ENCODE results near the gene ANKS6.

Gene ANKS6

DNA sequence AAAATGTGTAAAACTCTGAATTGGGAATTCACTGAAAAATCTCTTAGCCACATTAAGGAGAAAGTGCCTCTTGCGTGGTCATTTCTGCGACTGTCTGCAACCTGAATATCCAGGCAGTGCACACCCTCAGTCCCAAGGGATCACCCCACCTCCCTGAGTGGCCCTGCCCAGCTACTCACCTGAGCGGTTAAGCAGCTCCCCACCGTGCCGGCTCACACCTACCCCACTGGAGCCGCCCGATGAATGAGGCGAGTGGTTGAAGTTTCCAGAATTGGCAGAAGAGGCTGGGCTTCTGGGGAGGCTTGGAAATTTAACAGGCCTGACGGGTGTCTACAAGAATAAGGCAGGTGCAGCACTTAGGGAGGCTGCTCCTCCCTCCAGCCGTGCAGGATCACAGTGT, 25.6 kb downstream of the ANKS6 start:
- DNase-seq = no peak

DNA sequence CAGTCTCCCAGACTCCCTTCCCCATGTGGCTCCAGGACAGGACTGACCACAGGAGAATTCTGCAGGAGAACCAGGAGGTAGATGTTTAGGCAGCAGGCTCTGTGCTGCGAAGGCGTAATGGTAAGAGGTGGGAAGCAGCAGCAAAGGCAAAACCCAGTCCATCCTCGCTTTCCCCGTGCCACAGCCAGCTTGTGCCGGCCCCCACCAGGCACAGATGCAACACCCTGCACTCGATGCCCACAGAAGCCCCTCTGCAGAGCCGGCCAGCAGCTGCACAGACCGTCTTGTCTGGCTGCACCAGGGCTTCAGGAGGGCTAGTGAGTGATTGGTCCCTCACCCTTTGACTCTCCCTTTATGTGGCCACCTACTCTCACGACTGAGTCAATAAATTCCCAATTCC, 28.0 kb downstream of the ANKS6 start:
- DNase-seq = no peak

DNA sequence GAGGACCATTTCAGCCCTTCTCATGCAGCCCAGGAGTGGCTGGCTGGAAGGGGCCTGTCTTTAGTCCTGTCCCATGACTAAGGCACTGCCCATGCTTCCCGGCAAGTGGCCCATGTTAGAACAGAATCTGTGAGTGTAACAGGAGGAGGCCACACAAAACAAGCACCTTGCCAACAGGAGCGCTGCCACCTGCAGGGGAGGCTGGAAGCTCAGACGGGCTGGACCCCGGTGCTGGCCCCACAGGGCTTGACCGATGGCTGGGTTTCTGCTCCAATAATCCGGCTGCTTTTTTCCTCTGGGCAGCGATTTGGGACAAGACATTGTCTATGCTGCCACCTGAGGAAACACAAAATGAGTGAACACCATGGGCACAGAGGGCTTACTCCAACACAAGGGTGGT, 28.4 kb downstream of the ANKS6 start:
- DNase-seq = no peak

DNA sequence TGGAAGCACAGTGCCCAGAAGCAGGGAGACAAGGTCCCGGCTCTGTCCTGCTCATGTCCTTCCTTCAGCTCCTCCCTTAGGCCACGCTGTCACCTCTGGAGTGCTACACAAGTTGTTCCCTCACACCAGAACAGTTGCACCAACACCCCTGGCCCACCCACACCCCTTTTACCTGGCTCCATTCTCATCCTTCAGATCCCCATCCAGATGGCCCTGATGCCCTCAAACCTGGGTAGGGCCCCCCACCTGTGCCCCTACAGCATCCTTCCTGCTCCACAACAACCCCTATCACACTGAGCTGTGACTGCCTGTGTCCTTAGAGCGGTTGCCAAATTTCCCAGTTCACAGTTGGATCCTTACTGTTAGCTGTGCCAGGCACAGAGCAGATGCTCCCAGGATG, 29.2 kb downstream of the ANKS6 start:
- no peak for DNase-seq

DNA sequence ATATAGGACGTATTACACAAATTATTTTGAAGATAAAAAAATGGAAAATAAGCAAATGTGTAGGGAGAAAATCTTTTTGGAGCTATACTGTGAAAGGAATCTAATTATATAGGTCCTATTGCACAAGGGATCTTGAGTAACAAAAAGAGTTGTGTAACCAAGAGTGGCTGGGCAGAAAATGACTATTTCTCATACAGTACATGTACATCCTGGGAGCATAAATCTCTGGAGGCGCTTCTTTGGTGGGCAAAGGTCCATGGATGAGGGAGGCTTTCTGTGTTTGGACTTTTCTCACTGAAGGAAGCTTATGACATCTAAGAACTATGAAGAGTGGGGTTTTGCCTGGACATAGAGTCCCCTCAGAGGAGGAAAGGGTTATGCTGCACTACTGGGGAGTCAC, 29.8 kb downstream of the ANKS6 start:
- DNase-seq = no peak

DNA sequence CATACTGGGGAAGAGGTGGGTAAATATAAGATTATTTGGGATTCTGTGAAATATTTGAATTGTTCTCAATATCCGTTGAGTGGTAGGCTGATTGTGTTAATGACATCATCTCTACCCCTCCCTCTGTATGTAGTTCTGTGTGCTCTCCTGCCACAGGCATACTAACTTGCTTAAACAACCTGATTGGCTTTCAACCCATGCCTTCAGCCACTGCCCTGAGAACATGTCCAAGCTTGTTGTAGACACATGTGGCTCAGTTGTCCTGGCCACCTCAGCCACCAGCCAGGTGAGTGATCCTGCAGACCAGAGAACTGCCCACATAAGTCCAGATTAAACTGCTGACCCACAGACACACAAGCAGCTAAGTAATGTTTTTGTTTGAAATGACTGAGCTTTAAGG, 31.1 kb downstream of the ANKS6 start:
- no peak for DNase-seq

DNA sequence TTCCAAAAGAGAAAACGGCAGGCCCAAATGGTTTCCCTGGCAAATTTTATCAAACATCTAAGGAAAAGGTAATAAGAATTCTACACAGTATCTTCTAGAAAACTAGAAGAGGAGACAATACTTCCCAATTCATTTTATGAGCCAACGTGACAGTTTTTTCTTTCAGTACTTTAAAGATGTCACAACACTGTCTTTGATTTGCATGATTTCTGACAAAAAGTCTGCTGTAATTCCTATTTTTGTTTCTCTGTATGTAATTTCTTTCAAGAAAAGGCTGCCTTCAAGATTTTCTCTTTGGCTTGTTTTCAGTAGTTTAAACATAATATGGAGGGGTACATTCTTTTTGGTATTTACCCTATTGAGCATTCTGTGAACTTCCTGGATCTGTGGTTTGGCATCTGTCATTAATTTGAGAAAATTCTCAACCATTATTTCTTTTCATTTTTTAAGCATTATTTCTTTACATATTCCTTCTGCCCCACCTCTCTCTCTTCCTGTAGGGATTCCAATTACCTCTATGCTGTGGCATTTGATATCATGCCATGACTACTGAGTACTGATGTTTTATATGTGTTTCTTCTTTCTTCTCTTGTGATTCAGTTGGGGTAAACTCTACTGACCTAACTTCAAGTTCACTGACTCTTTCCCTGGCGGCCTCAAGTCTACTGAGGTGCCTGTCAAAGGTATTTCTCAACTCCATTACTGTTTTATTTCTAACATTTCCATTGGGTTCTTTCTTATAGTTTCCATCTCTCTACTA, 32.2 kb downstream of the ANKS6 start:
- no peak for DNase-seq

DNA sequence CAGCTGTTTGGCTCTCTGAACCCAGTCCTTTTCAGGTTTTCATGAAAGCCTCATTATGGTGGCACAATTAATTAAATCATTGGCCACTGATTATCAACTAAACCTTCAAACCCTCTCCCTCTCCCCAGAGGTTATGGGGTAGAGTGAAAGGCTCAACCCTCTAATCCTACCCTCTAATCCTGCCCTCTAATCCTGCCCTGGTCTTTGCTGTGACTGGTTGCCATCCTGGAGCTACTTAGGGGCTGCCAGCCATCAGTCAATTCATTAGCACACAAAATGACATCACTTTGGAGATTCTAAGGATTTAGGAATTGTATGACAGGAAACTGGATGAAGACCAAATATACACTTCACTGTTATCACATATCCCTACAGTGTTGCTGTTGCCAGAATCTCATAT, 36.1 kb downstream of the ANKS6 start:
- DNase-seq = no peak

DNA sequence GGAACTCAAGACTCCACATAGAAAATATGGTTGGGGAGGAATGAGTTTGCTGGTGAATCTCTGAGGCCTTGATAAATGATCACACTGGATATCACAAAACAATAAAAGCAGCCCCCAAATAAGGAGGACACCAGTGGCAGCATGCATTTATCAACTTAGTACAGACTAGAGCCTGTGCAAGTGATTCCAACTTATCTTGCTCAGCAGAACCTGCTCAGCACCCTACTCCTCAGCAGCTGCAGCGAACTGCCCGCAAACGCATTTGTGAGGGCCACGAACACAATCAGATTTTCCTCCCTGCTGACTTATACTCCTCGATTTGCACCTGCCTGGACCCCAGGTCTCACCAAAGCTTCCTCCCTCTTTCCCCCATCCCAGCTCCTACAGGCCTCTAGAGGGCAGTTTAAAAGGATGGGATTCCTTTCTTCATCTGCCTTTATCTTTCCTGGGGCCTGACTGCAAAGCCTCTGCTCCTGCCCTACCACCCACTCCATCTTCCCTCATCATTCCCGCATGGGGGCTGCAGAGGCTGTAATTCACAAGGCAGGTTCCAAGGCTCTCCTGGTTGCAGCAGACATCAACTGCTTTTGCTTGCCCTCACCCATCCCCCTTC, 41.2 kb downstream of the ANKS6 start:
- no peak for DNase-seq

DNA sequence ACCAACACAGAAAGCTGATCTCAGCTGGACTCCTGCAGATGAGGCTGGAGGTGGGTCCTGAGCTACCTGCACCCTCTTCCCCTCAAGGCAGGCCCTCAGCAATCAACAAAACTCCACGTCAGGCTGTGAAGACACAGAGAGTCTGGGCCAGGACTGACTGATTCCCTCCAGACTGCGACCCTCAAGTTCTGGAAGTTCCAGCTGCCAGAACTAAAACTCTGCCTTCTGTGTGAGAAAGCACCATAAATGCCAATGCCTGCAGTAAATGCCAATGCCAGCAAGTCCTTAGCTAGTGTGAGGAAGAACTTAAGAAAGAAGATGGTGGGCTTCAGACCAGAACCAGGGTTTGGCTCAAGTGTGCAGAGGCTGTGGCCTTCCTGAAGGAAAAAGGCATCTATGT, 45.1 kb downstream of the ANKS6 start:
- no peak for DNase-seq

DNA sequence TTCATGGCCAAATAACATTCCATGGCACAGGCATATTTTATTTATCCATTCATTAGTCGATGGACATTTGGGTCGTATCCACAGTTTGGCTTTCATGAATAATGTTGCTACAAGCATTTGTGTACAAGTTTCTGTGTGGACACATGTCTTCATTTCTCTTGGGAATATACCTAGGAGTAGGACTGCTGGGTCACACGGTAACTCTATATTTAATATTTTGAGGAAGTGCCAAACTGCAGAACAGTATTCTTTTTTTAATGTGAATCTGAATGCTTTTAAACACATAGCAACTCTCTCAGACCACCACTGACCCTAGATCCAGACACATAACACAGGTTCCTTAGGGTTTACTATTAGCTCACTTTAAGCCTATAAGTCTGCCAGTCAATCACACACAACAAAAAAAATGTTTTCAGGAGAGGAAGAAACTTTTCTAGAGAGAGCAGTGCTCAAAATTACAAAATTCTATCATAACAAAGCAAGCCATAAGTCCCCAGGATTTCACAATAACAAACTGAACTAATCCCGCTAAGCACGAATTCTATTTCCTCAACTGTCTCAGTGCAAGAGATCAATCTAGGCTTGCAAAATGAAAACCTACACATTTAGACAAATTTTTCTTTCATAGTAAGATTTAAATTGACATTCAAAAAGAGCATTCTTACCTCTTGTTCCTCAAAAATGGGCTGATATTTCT, 45.8 kb downstream of the ANKS6 start:
- no peak for DNase-seq

DNA sequence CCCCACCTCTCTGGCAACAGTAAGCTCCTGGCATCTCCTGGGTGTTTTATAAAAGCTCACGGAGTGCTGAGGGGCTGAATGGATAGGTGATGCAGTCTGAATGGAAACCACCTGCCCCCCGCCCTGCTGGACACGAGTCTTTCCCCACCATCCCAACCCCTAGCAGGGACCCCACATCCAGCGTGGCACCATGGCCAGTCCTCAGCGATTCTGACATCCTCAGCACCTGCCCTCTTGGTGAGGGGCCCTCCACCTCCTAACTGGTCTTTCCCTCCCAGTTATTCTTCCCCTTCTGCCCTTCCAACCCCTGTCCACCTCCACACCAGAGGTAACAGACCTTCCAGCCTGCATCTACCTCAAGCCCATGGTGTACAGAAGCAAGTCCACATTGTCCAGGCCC, 48.9 kb downstream of the ANKS6 start:
- DNase-seq = no peak

DNA sequence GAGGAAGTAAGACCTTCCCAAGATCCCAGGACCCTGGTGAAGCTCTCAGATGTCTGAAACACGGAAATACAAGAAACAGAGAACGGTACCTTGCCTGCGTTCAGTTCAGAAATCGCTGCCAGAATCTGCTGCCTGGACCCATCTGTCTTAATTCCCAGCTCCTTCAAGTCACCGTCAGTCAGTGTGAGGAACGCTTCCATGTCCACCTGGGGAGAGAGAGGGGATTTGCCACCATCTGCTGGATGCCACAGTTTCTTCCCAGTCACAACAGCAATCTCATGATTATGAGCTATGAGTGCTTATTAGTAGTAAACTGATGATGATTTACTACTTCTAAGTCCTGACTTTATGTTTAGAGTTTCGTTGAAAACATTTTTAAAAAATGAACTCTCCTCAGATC, 50.9 kb downstream of the ANKS6 start:
- no peak for DNase-seq

DNA sequence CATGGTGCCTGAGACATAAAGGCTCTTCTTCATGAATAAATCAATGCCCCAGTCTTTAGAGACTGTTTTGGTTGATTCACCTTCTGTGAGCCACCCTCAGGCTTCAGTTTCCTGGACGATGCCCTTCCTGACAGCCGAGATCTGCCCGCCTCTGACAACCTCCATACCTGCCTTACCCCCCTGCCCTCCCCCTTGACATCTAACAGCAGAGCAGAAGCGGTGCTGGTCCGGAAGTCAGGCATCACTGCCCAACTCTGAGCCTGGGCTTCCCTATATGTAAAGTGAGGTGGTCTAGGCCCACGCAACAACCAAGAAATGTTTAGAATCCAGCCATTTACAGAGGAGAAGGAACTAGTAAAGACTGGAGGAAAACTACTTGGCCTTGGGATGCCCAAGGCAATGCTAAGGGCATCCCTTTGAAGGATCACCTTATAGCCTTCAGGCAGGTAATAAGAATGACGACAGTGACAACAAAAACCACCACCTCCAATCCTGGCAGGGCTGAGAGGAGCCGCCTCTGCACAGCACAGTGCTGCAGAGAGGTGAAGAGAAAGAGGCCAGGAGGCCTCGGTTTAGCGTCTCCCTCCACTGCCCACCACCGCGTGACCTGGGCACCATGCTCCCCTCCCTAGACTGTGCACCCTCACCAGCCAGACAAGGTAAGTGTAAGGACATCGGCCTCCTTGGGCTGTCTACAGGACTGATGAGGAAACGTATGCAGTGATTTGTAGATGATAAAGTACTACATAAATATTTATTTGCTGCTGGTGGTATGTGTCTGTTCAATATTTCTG, 52.3 kb downstream of the ANKS6 start:
- no peak for DNase-seq

DNA sequence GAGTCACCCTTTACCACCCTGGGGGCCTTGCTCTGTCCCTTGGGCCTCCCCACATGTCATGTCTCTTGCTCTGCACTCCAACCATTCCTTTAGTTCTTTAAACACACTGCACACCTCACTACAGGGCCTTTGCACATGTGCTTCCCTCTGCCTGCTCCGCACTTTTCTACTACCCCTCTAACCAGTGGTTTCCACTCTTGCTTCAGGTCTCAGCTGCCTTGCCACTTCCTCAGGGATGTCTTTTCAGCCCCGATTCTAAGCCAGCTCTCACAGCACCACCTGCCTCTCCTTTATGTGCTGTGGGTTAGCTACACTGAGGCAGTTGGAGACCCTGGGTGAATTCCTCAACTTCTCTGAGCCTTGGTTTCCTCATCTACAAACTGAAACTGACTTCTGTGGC, 53.0 kb downstream of the ANKS6 start:
- no peak for DNase-seq

DNA sequence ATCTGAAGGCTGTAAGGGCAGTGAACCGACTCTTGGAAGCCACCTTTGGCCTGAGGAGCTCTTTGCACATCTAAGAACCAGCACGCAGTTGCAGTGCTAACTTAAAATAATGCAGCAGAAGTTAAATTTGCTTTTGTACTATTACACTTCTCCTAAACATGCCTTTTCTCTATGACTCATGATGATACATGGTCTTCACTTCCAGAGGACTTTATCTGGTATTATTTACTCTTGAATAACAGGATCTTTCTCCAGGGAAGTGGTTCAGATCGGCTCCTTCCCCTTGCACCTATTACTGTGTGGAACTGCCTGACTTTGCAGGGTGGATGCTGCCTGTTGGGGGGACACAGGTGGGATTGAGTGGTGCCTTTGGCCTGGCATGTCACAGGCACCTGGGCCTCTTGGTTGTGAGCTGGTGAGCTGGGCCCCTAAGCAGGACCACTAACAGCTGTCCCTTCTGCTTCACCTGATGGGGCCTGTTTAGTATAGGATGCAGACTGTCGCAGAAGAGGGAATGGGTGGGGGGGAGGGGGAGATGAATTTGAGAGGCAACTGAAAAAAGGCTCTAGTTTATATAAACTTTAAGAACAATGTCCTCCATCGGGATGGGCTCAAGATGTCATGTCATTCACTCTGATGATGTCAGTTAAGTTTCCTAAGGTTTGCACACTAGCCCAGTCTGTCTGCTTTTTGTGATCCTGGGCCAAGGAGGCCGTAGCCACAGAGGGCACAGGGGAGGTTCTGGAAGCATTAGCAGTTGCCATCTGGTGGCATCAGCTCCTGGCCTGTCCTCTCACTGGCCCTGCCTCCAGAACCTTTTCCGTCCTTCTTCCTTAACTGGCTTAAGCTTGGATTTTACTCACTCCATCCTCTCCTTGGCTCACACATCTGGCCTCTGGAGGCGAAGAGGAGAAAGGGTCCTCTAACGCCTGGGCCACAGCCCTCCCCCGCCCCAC, 53.8 kb downstream of the ANKS6 start:
- no peak for DNase-seq

DNA sequence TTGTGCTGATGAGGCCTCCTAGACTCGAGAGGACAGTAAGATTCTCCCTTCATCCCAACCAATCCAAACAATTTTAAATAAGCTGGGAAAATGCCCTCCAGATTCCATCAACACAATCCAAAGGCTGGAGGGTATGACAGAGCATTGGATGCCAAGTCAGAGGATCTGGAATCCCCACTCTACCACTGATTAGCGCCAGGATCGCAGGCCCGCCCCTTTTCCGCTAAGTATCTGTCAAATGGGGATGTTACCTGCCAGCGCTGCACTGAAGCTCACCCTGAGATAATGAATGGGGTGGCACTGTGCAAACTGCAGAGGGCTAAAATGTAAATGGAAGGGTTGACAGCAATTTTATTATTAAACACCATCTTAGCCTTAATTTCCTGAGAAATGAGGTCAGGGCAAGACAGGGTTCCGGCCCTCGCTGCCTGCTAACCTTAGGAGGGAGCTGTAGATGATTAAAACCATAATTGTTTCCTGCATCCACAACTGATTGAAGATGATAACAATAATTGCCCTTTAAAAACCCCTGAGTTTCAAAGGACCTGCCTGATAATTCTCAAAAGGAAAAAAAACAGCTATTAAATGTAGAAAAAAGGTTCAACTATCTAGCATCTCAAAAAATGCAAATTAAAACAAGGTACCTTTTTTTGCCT, 56.0 kb downstream of the ANKS6 start:
- DNase-seq = no peak

DNA sequence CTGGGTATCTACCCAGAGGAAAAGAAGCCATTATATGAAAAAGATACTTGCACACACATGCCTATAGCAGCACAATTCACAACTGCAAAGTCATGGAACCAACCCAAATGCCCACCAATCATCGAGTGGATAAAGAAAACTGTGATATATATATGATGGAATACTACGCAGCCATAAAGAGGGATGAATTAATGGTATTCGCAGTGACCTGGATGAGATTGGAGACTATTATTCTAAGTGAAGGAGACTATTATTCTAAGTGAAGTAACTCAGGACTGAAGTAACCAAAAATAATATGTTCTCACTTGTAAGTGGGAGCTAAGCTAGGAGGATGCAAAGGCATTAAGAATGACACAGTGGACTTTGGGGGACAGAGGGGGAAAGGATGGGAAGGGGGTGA, 57.6 kb downstream of the ANKS6 start:
- DNase-seq = no peak

DNA sequence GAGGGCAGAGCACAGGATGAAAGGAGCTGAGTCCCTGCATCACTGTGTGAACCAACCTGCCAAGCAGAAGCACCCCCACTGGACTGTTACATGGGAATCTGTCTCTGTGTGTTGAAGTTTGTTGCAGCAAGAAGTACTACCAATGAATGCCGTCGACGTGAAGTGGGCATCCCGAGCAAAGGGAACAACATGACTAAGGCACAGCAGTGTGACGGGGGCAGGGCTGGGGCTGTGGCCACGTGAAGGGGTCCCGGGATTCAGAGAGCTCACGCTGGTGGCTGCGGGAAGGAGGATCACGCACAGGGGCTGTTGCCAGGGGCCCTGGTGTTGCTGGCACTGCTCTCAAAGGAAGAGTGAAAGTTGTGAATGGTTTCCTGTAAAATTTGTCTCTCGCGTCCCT, 60.1 kb downstream of the ANKS6 start:
- DNase-seq = no peak

DNA sequence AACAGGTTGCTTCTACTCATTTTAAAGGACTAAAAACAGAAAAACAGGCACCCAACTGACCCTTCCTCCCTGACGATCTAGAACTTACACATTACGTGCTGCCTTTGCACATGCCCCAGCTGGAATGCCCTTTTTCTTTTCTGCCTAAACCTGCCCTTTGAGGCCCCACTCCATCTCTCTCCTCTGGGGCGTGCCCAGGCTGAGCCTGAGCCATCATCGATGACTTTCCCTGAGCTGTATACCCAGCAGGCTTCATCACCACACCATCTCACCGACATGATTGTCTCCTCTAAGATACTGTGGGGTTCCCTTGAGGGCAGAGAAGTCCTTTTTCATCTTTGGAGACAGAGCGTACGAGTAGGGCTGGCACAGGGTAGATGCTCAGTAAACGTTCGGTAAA, 63.6 kb downstream of the ANKS6 start:
- no peak for DNase-seq

DNA sequence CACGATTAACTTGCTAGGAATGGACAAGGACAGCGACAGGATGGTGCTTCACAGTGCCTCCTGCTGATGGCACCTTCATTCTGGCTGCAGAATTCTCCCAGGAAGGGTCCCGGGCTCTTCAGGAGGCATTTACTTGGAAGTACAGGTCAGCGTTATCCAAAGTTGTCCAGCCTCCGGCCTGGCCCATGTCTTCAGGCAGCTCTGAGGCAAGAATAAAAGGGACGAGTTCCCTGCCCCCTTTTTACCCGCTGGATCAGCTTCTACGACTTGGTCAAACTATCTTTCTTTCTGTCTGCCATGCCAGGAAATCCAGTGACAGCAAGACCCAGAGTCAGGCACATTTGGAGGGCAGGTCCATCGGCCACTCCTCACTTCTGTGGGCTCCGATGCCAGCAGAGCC, 64.3 kb downstream of the ANKS6 start:
- no peak for DNase-seq

DNA sequence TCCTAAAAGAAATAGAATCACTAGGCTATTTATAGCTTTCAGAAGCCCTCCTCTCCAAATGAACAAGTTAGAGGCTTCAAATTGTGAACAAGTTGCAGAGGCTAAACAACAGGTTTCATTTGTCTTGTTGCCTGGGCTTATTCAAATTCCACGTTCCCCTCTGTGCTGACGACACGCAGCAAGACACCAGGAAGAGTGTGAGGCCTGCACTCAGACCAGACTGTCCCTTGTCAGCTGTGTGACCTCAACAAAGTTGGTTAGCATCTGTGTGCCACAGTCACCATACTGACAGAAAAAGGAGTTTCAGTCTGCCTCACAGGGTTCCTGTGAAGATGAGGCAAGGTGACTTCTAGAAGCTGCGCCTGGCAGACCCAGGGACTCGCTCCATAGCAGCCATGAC, 65.5 kb downstream of the ANKS6 start:
- no peak for DNase-seq
